GM12878 (cell line): Measurements from ENCODE around the gene NEURL4. TPM values are rescaled to one million over a fixed set of nuclear protein-coding genes. Genes with fewer than 3 reads are reported as not detected.

Source experiments
- BRCA1 ChIP-seq: IDR thresholded peaks from 2 replicates; pipeline ENCODE4 v1.6.1; 2011; ENCODE audit warnings: low read depth, low read length, improper control_type of control experiment
- CBX3 ChIP-seq: fragments of 200-600 bp; sonication (generic); IDR thresholded peaks from 2 replicates; pipeline ENCODE4 v1.6.1; 2016; ENCODE audit warnings: low read depth, borderline replicate concordance
- CBX5 ChIP-seq: sonication (generic); IDR thresholded peaks from 2 replicates; pipeline ENCODE4 v1.6.1; 2016; ENCODE audit warnings: low read depth, moderate library complexity, mild to moderate bottlenecking, inconsistent platforms
- CHD4 ChIP-seq: fragments of 200-600 bp; sonication (generic); IDR thresholded peaks from 2 replicates; pipeline ENCODE4 v1.6.1; 2016; ENCODE audit warnings: mild to moderate bottlenecking
- CREB1 ChIP-seq: IDR thresholded peaks from 2 replicates; pipeline ENCODE4 v1.6.1; 2012; ENCODE audit warnings: low read depth, mild to moderate bottlenecking, inconsistent platforms
- DPF2 ChIP-seq: fragments of 450-650 bp; IDR thresholded peaks from 2 replicates; pipeline ENCODE4 v1.6.1; 2017; ENCODE audit warnings: mild to moderate bottlenecking
- HCFC1 ChIP-seq: fragments of 150-350 bp; IDR thresholded peaks from 2 replicates; pipeline ENCODE4 v1.6.1; 2014; ENCODE audit warnings: low read length
- HSF1 ChIP-seq: fragments of 150-350 bp; IDR thresholded peaks from 2 replicates; pipeline ENCODE4 v1.6.1; 2014; ENCODE audit warnings: mild to moderate bottlenecking, low read depth, low read length
- IKZF1 ChIP-seq: fragments of 450-650 bp; conservative IDR thresholded peaks from 2 replicates; pipeline ENCODE4 v1.6.1; 2017; ENCODE audit warnings: antibody characterized with exemption, mild to moderate bottlenecking
- LARP7 ChIP-seq: fragments of 450-650 bp; IDR thresholded peaks from 2 replicates; pipeline ENCODE4 v1.6.1; 2017; ENCODE audit warnings: mild to moderate bottlenecking
- NFXL1 ChIP-seq: fragments of 450-650 bp; IDR thresholded peaks from 2 replicates; pipeline ENCODE4 v1.6.1; 2017; ENCODE audit warnings: antibody characterized with exemption, mild to moderate bottlenecking, borderline replicate concordance
- NFYB ChIP-seq: IDR thresholded peaks from 2 replicates; pipeline ENCODE4 v1.6.1; 2011; ENCODE audit warnings: low read depth, mild to moderate bottlenecking, low read length, improper control_type of control experiment, moderate library complexity; ENCODE audit not compliant: insufficient read depth
- NKRF ChIP-seq: fragments of 450-650 bp; conservative IDR thresholded peaks from 2 replicates; pipeline ENCODE4 v1.6.1; 2017; ENCODE audit warnings: mild to moderate bottlenecking, moderate library complexity
- POLR2AphosphoS5 ChIP-seq: IDR thresholded peaks from 2 replicates; pipeline ENCODE4 v1.6.1; 2011; ENCODE audit warnings: mild to moderate bottlenecking, low read length, inconsistent platforms
- PRDM15 ChIP-seq: fragments of 450-650 bp; formaldehyde crosslinking; IDR thresholded peaks from 2 replicates; pipeline ENCODE4 v1.4.0; 2020; ENCODE audit warnings: mild to moderate bottlenecking, moderate library complexity
- RAD21 ChIP-seq: IDR thresholded peaks from 2 replicates; pipeline ENCODE4 v1.6.1; 2011; ENCODE audit warnings: mild to moderate bottlenecking, low read depth, low read length, moderate library complexity; ENCODE audit not compliant: insufficient read depth
- RELA ChIP-seq: fragments of 450-650 bp; IDR thresholded peaks from 2 replicates; pipeline ENCODE4 v1.8.0; 2014; ENCODE audit warnings: borderline replicate concordance; ENCODE audit not compliant: partially characterized antibody
- SKIL ChIP-seq: fragments of 450-650 bp; IDR thresholded peaks from 2 replicates; pipeline ENCODE4 v1.6.1; 2017; ENCODE audit warnings: mild to moderate bottlenecking, low read depth, inconsistent platforms; ENCODE audit not compliant: poor library complexity, severe bottlenecking
- TAF1 ChIP-seq: IDR thresholded peaks from 2 replicates; pipeline ENCODE4 v1.6.1; 2011; ENCODE audit warnings: mild to moderate bottlenecking, low read depth, low read length, borderline replicate concordance
- TCF12 ChIP-seq: IDR thresholded peaks from 2 replicates; pipeline ENCODE4 v1.6.1; 2011; ENCODE audit warnings: low read depth, mild to moderate bottlenecking, low read length
- polyA plus RNA-seq, 11 experiments: library from polyadenylated mRNA; depleted of rRNA in 4 of 11; unstranded in 6 of 11; stranded (reverse) in 5 of 11; fragments of >200 nt; fragmentation: Nextera tagmentation in 4 of 11; fragmentation: Illumina TruSeq in 1 of 11; extraction: Ambion mirVana in 4 of 11; extraction: Trizol in 1 of 11; gene quantifications; 1 replicate in 1 of 11; 2 replicates in 10 of 11; pipeline versions ENCODE4 v1.2.1 to v1.2.3, GENCODE V29; 2011 to 2016; ENCODE audit warnings: inconsistent platforms in 2 of 11, missing spikeins in 2 of 11, low read depth in 1 of 11
- total RNA-seq, 4 experiments: library from RNA; depleted of rRNA in 3 of 4; stranded (reverse); fragments of >200 nt in 3 of 4; fragmentation: Illumina TruSeq in 1 of 4; extraction: Trizol in 1 of 4; gene quantifications; 2 replicates each; pipeline versions ENCODE4 v1.2.1 to v1.2.3, GENCODE V29; 2013 to 2021

Gene NEURL4
- total and polyA plus RNA-seq, 10 of the 15 experiments (the other 5 are each of a cell fraction or from before 2014, with no cell fraction given) = 0.03 to 41.9 (median 10.0) TPM

GRCh38 chr17:7280519-7281073 is 48.5 kb downstream of the NEURL4 start (continued):
- TF ChIP-seq SKIL = no peak
- TF ChIP-seq BRCA1 = no peak
- TF ChIP-seq IKZF1 = peak; percentile 54
- no peak for TF ChIP-seq CHD4
- no peak for TF ChIP-seq NFXL1
- TF ChIP-seq CREB1 = no peak
- TF ChIP-seq CBX5 = no peak
- 0 out of 2 replicates have a peak, but pooled peaks have one; percentile 32 for TF ChIP-seq TCF12
- no peak for TF ChIP-seq NFYB
- no peak for TF ChIP-seq HSF1
- no peak for TF ChIP-seq NKRF
- TF ChIP-seq RAD21 = peak; percentile 90
- no peak for TF ChIP-seq TAF1
- TF ChIP-seq DPF2 = 0 out of 2 replicates have a peak, but pooled peaks have one; percentile 44
- TF ChIP-seq POLR2AphosphoS5 = no peak
- no peak for TF ChIP-seq CBX3
- TF ChIP-seq LARP7 = peak; percentile 40; the same call in 1 of the 2 replicates
- peak; percentile 33 for TF ChIP-seq RELA
- no peak for TF ChIP-seq HCFC1
- no peak for TF ChIP-seq PRDM15 (CRISPR knock-in tag)
